ENCODE measurements around the gene ROBO1.

Gene ROBO1

DNA sequence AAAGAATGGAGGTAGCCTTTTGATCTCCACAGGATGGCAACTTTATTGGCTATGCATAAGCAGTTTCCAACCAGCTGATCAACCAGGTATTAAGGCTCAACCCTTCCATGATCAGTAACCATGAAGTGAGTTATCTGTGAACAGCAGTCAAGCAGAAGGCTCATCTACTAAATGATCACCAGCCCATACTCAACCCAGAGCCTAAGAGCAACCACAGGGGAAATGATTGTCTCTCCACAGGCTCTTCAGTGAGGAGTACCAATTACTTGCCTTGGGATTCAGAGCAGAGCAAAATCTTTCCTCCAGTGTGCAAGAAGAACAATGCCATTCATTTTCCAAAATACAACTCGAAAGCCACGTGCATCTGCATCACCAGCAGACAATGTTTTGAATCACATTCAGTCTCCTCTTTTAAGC lies 754.8 kb downstream of the ROBO1 start:
- TF ChIP-seq ZFX (IDR thresholded peaks at IDR 0.05) = no peak
- no peak overlapping the region for H3K27ac ChIP-seq

- no peak for TF ChIP-seq ZFX (IDR thresholded peaks at IDR 0.05)
- no peak for TF ChIP-seq CTCF (conservative IDR thresholded peaks at IDR 0.05)
Measured at GRCh38 chr3:79012530-79012913, 755.3 kb downstream of the ROBO1 start.

GRCh38 chr3:79011821-79012529 lies 755.8 kb downstream of the ROBO1 start:
- TF ChIP-seq CTCF (conservative IDR thresholded peaks at IDR 0.05) = no peak
- no peak for TF ChIP-seq ZFX (IDR thresholded peaks at IDR 0.05)
- H3K27ac ChIP-seq = no peak overlapping the region

More at GRCh38 chr3:79012530-79012913, 755.3 kb downstream of the ROBO1 start:
- no peak overlapping the region for H3K27ac ChIP-seq

GRCh38 chr3:79009861-79010260 lies 757.9 kb downstream of the ROBO1 start:
- TF ChIP-seq CTCF (conservative IDR thresholded peaks at IDR 0.05) (no peak), ZFX (IDR thresholded peaks at IDR 0.05) (no peak)
- no peak overlapping the region for H3K27ac ChIP-seq

GRCh38 chr3:79006077-79006476 lies 761.7 kb downstream of the ROBO1 start:
- no peak overlapping the region for H3K27ac ChIP-seq
- TF ChIP-seq CTCF (conservative IDR thresholded peaks at IDR 0.05) = no peak
- no peak for TF ChIP-seq ZFX (IDR thresholded peaks at IDR 0.05)

DNA sequence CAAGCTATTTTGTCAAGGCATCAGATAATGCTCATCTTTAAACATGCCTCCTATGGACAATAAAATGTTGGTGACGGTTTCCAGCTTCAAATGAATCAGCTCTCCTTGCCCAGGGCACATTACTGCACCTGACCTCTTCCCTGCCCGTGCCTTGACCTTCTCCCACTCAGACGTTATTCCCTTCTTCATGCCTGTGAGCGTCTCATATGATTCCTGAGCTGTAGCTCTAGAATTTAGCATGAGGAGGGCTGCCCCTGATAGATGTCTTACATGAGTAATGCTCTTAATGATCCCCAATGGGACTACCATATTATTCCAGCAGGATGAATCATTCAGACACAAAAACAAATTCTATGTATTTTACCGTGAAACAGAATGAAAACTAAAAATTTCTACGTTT lies 762.7 kb downstream of the ROBO1 start:
- H3K27ac ChIP-seq = no peak overlapping the region
- TF ChIP-seq CTCF (conservative IDR thresholded peaks at IDR 0.05) (no peak), ZFX (IDR thresholded peaks at IDR 0.05) (no peak)

DNA sequence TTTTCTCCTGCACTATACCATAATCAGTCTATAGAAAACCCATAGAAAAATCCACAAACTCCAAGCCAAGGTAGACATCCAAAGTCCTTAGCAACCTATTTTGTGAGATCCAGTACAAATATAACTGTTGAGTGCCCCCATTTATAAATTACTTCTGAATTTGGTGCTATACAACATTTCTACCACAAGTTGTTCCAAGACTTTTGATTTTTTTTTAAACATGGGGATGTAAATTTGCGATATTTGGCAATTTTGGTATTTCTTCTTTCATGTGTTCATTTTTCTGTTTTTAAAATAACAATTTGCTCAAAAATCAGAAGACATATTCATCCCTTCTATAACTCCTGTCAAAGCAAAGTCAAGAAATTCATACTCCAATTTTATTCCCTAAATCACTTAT lies 763.8 kb downstream of the ROBO1 start:
- no peak for TF ChIP-seq ZFX (IDR thresholded peaks at IDR 0.05)
- no peak for TF ChIP-seq CTCF (conservative IDR thresholded peaks at IDR 0.05)
- no peak overlapping the region for H3K27ac ChIP-seq
